ENCODE results near the gene GNG12. TPM values are rescaled to one million over a fixed set of nuclear protein-coding genes. Genes with fewer than 3 reads are reported as not detected.
A peak's percentile ranks its signal among the peaks of the same experiment; 100 is the strongest.

The GNG12 gene
- polyA plus RNA-seq, 1 donor (not counting 4 experiments of a cell fraction or from before 2014, with no cell fraction given): 208 TPM

GRCh38 chr1:67711855-67712212 lies 121.4 kb downstream of the GNG12 start:
- peaks cover 58% of the 10 kb centered on the region for H3K4me1 ChIP-seq (ENCODE audit: control insufficient read depth, extremely low read depth, insufficient read depth, low read length)
- DNase-seq (ENCODE audit: low read depth, low spot score): no peak
- no peaks in the 10 kb centered on the region for H3K27me3 ChIP-seq (ENCODE audit: control insufficient read depth, extremely low read depth, insufficient read depth, low read length)
- H3K4me2 ChIP-seq (ENCODE audit: control insufficient read depth, extremely low read depth, insufficient read depth, low read depth, low read length): no peak overlapping the region
- no peaks in the 10 kb centered on the region for H4K20me1 ChIP-seq (ENCODE audit: control insufficient read depth, extremely low read depth, insufficient read depth, low read length)
- no peaks in the 10 kb centered on the region for H3K9me3 ChIP-seq (ENCODE audit: control insufficient read depth, low read depth, low read length)
- TF ChIP-seq EZH2 (IDR thresholded peaks at IDR 0.05; ENCODE audit: low read length) (no peak), CTCF (optimal IDR thresholded peaks at IDR 0.05 in 1 of 3, IDR thresholded peaks at IDR 0.05 in 1 of 3, conservative IDR thresholded peaks at IDR 0.05 in 1 of 3; ENCODE audit: extremely low read depth in 1 of 3, insufficient read depth in 2 of 3, low read length in 3 of 3) (no peak)
- dilution Hi-C loops (cut with MboI; ENCODE audit: extremely low pct_ligation_motif_present, low sequenced_read_pairs): no loop called here
- H3K9me1 ChIP-seq (ENCODE audit: control insufficient read depth, extremely low read depth, insufficient read depth, low read length): no peaks in the 10 kb centered on the region
- H3K4me3 ChIP-seq (ENCODE audit: control insufficient read depth in 2 of 3, extremely low read depth in 1 of 3, insufficient read depth in 2 of 3, low read depth in 1 of 3, low read length in 3 of 3): no peak overlapping the region
- no peak overlapping the region for H3K9ac ChIP-seq (ENCODE audit: control insufficient read depth, extremely low read depth, insufficient read depth, low read length)
- H3K27ac ChIP-seq (ENCODE audit: control insufficient read depth, insufficient read depth, low read length): no peak overlapping the region
- FAIRE-seq: no peak
- H3K36me3 ChIP-seq (ENCODE audit: control insufficient read depth in 2 of 2, extremely low read depth in 1 of 2, insufficient read depth in 2 of 2, low read length in 2 of 2): peaks cover 6 to 9% of the 10 kb centered on the region in 2 experiments
- peaks cover 21% of the 10 kb centered on the region for H3K79me2 ChIP-seq (ENCODE audit: control insufficient read depth, insufficient read depth, low read length)
- no peak overlapping the region for H2AFZ ChIP-seq (ENCODE audit: control insufficient read depth, low read length)

- Histone ChIP-seq H3K4me3 (ENCODE audit: control insufficient read depth in 2 of 3, extremely low read depth in 1 of 3, insufficient read depth in 2 of 3, low read depth in 1 of 3, low read length in 3 of 3) (no peak overlapping the region), H3K36me3 (ENCODE audit: control insufficient read depth in 2 of 2, extremely low read depth in 1 of 2, insufficient read depth in 2 of 2, low read length in 2 of 2) (peaks cover 7 to 9% of the 10 kb centered on the region in 2 experiments), H4K20me1 (ENCODE audit: control insufficient read depth, extremely low read depth, insufficient read depth, low read length) (no peaks in the 10 kb centered on the region), H3K9ac (ENCODE audit: control insufficient read depth, extremely low read depth, insufficient read depth, low read length) (peak overlapping the region; percentile 26), H3K27me3 (ENCODE audit: control insufficient read depth, extremely low read depth, insufficient read depth, low read length) (no peaks in the 10 kb centered on the region), H3K4me2 (ENCODE audit: control insufficient read depth, extremely low read depth, insufficient read depth, low read depth, low read length) (peak overlapping the region; percentile 65), H2AFZ (ENCODE audit: control insufficient read depth, low read length) (no peak overlapping the region), H3K27ac (ENCODE audit: control insufficient read depth, insufficient read depth, low read length) (peak overlapping the region; percentile 71), H3K9me1 (ENCODE audit: control insufficient read depth, extremely low read depth, insufficient read depth, low read length) (no peaks in the 10 kb centered on the region), H3K9me3 (ENCODE audit: control insufficient read depth, low read depth, low read length) (no peaks in the 10 kb centered on the region), H3K79me2 (ENCODE audit: control insufficient read depth, insufficient read depth, low read length) (peaks cover 21% of the 10 kb centered on the region), H3K4me1 (ENCODE audit: control insufficient read depth, extremely low read depth, insufficient read depth, low read length) (peaks cover 52% of the 10 kb centered on the region)
- FAIRE-seq (no peak), DNase-seq (ENCODE audit: low read depth, low spot score) (no peak)
- dilution Hi-C loops (cut with MboI; ENCODE audit: extremely low pct_ligation_motif_present, low sequenced_read_pairs): no loop called here
- TF ChIP-seq EZH2 (IDR thresholded peaks at IDR 0.05; ENCODE audit: low read length) (no peak), CTCF (optimal IDR thresholded peaks at IDR 0.05 in 1 of 3, IDR thresholded peaks at IDR 0.05 in 1 of 3, conservative IDR thresholded peaks at IDR 0.05 in 1 of 3; ENCODE audit: extremely low read depth in 1 of 3, insufficient read depth in 2 of 3, low read length in 3 of 3) (no peak)
Observed at GRCh38 chr1:67711158-67711854, 122.0 kb downstream of the GNG12 start.

Measured in keratinocyte (primary cell).